ENCODE measurements around the gene SART1.
A peak's percentile ranks its signal among the peaks of the same experiment; 100 is the strongest.

SART1 gene

DNA sequence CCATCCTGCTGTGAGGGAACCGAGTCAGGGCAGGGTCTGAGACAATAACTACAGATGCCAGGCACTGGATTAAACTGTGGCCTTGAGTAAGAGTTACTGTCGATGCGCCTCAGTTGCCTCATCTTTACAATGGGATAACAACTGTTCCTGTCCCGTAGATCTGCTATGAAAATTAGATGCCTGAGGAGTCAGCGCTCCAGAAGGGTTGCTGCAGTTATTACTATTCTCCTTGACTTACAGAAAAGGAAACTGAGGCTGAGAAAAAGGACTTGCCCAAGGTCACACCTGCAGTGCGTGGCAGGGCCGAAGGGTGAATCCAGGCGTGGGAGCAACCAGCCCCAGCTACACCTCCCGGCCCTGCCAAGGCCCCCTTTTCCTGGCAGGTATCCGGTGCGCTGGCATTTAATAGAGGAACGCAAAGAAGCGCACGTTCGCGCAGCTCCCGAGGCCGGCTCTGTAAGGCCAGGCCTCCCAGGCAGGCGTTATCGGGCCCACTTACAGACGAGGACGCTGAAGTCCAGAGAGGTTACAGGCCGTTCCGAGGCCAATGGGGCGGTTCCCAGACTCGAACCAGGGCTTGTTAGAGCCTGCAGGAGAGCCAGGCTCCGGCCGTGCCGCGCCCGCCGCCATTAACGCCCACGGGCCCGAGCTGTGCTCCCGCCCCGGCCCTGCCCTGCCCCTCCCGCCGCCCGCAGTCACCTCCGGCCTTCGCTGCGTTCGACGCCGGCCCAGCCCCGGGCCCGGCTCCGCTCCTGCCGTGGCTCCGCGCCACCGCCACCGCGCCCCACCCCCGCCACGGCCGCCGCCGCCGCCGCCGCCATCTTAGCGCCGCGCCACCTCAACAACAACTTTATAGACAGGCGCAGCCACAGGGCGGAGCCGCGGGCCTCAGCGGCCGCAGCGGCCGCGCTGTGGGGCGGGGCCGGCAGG, 43.1 kb upstream of the SART1 start, which contains the start of gene C11orf68:
C11orf68 (minus strand) TSS at position 852 of the 930 bp plus-strand sequence; CDS start at position 821, 31 bp downstream.
- Histone ChIP-seq H3K27ac (ENCODE audit: low read depth, low read length) (peak within 1 kb of the TSS; percentile 86), H3K9ac (ENCODE audit: low read length in 5 of 5) (peak within 1 kb of the TSS; percentile 73 to 100 (median 95)), H3K9me3 (ENCODE audit: control insufficient read depth in 5 of 5, low read length in 5 of 5) (no peaks in the 10 kb centered on the region), H3K4me1 (ENCODE audit: control insufficient read depth in 5 of 5, insufficient read depth in 5 of 5, low read length in 5 of 5) (peaks cover 26 to 56% (median 54%) of the 10 kb centered on the region in 5 donors), H3K27me3 (ENCODE audit: control insufficient read depth in 5 of 5, insufficient read depth in 4 of 5, low read length in 5 of 5) (no peaks in the 10 kb centered on the region), H3K4me3 (ENCODE audit: low read depth in 1 of 5, low read length in 5 of 5) (peak within 1 kb of the TSS; percentile 83 to 96 (median 94)), H3K36me3 (ENCODE audit: control insufficient read depth in 5 of 5, insufficient read depth in 5 of 5, low read length in 5 of 5) (peaks cover 0 to 24% (median 19%) of the 10 kb centered on the region in 5 donors)

DNA sequence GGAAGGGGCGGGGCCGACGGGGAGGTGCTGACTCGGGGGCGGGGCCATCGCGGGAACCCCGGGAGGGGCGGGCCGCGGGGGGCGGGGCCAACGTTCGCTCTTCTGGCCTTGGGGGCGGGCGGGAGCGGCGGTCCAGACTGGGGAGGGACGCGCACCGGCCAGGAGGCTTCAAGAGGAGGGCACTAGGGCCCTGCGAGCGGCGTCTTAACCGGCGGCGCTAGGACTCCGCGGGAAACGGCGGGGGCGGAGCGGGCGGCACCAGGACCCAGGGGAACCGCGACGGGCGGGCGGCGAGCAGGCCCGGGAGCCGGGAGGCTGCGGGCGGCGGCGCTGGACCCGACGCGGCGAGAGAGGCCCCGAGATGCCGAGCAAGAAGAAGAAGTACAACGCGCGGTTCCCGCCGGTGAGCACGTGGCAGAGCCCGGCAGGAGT, 42.4 kb upstream of the SART1 start, which contains the start of gene DRAP1:
DRAP1 (plus strand) TSS at position 286 of the 432 bp plus-strand sequence; CDS start at position 362, 76 bp downstream.
- Histone ChIP-seq H3K27ac (ENCODE audit: low read depth, low read length) (peak within 1 kb of the TSS; percentile 86), H3K36me3 (ENCODE audit: control insufficient read depth in 5 of 5, insufficient read depth in 5 of 5, low read length in 5 of 5) (peaks cover 0 to 25% (median 19%) of the 10 kb centered on the region in 5 donors), H3K9ac (ENCODE audit: low read length in 5 of 5) (peak within 1 kb of the TSS; percentile 73 to 100 (median 95)), H3K4me3 (ENCODE audit: low read depth in 1 of 5, low read length in 5 of 5) (peak within 1 kb of the TSS; percentile 83 to 96 (median 94)), H3K4me1 (ENCODE audit: control insufficient read depth in 5 of 5, insufficient read depth in 5 of 5, low read length in 5 of 5) (peaks cover 26 to 56% (median 54%) of the 10 kb centered on the region in 5 donors), H3K9me3 (ENCODE audit: control insufficient read depth in 5 of 5, low read length in 5 of 5) (no peaks in the 10 kb centered on the region), H3K27me3 (ENCODE audit: control insufficient read depth in 5 of 5, insufficient read depth in 4 of 5, low read length in 5 of 5) (no peaks in the 10 kb centered on the region)

- Histone ChIP-seq H3K4me1 (ENCODE audit: control insufficient read depth in 5 of 5, insufficient read depth in 5 of 5, low read length in 5 of 5) (peaks cover 25 to 54% (median 51%) of the 10 kb centered on the region in 5 donors), H3K4me3 (ENCODE audit: low read depth in 1 of 5, low read length in 5 of 5) (peak overlapping the region; percentile 22 to 79 (median 75)), H3K9me3 (ENCODE audit: control insufficient read depth in 5 of 5, low read length in 5 of 5) (no peaks in the 10 kb centered on the region), H3K36me3 (ENCODE audit: control insufficient read depth in 5 of 5, insufficient read depth in 5 of 5, low read length in 5 of 5) (peaks cover 0 to 25% (median 19%) of the 10 kb centered on the region in 5 donors), H3K27me3 (ENCODE audit: control insufficient read depth in 5 of 5, insufficient read depth in 4 of 5, low read length in 5 of 5) (no peaks in the 10 kb centered on the region), H3K27ac (ENCODE audit: low read depth, low read length) (peak overlapping the region; percentile 74), H3K9ac (ENCODE audit: low read length in 5 of 5) (peak overlapping the region; percentile 48 to 84 (median 75))
Observed at GRCh38 chr11:65919573-65920371, 41.8 kb upstream of the SART1 start.

DNA sequence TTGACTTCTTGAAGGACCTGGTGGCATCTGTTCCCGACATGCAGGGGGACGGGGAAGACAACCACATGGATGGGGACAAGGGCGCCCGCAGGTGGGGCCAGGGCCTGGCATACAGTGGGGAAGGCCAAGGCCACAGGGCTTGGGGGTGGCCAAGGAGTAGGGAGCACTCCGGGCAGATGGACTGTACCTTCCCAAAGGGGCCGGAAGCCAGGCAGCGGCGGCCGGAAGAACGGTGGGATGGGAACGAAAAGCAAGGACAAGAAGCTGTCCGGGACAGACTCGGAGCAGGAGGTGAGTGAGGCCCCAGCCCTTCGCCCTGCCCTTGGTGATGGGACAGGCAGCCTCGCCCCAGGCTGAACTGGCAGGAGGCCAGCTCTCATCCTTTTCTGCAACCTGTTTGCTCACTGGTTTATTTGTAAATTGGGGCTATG, 41.1 kb upstream of the SART1 start:
- Histone ChIP-seq H3K27ac (ENCODE audit: low read depth, low read length) (no peak overlapping the region), H3K9ac (ENCODE audit: low read length in 5 of 5) (peak overlapping the region; percentile 48 to 84 (median 75)), H3K9me3 (ENCODE audit: control insufficient read depth in 5 of 5, low read length in 5 of 5) (no peaks in the 10 kb centered on the region), H3K4me3 (ENCODE audit: low read depth in 1 of 5, low read length in 5 of 5) (peak overlapping the region in 4 of 5 donors; percentile 71 to 79 (median 76)), H3K36me3 (ENCODE audit: control insufficient read depth in 5 of 5, insufficient read depth in 5 of 5, low read length in 5 of 5) (peaks cover 0 to 25% (median 19%) of the 10 kb centered on the region in 5 donors), H3K27me3 (ENCODE audit: control insufficient read depth in 5 of 5, insufficient read depth in 4 of 5, low read length in 5 of 5) (no peaks in the 10 kb centered on the region), H3K4me1 (ENCODE audit: control insufficient read depth in 5 of 5, insufficient read depth in 5 of 5, low read length in 5 of 5) (peaks cover 20 to 48% (median 45%) of the 10 kb centered on the region in 5 donors)

DNA sequence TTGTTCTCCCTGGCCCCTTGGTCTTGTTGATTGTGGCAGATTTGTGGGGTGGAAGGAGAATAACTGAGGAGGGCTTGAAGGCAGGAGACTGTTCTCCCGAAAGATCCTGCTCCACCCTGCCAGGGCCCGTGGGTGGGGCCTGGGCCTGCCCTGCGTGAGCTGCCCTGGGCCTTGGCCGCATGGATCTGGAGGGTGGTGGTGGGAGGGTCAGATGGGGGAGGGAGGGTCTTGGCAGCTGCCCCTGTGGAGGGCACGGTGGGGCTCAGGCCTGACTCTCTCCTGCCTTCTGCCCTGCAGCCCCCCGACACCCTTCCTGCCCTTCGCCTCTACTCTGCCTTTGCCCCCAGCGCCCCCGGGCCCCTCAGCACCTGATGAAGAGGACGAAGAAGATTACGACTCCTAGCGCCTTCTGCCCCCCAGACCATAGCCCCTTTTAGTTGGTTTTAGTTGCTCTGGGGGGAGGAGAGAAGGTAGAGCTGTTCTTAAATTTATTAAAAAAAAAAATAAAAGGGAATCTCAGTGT, 40.4 kb upstream of the SART1 start:
- peak overlapping the region in 2 of 5 donors; percentile 71 to 79 for H3K4me3 ChIP-seq (ENCODE audit: low read depth in 1 of 5, low read length in 5 of 5)
- peak overlapping the region in 2 of 5 donors; percentile 45 to 84 for H3K9ac ChIP-seq (ENCODE audit: low read length in 5 of 5)

DNA sequence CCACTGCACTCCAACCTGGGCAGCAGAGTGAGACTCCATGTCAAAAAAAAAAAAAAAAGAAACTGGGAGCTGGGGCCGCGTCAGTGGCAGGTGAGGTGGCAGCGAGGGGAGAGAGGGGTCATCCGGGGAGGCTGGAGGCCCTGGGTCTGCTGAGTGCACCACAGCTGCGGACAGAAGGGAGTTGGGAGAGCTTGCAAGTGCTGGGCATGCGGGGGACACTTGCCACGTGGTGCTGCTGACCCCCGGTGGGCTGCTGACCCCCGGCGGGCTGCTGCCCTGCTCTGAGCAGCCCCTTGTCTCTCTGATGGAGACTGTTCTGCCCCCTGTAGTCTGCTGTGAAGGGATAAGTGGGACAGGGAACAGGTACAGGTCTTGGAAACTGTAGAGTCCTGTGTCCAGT, 39.7 kb upstream of the SART1 start:
- peaks cover 0 to 25% (median 18%) of the 10 kb centered on the region in 5 donors for H3K36me3 ChIP-seq (ENCODE audit: control insufficient read depth in 5 of 5, insufficient read depth in 5 of 5, low read length in 5 of 5)
- peaks cover 11 to 33% (median 30%) of the 10 kb centered on the region in 5 donors for H3K4me1 ChIP-seq (ENCODE audit: control insufficient read depth in 5 of 5, insufficient read depth in 5 of 5, low read length in 5 of 5)
- no peak overlapping the region for H3K9ac ChIP-seq (ENCODE audit: low read length in 5 of 5)
- H3K9me3 ChIP-seq (ENCODE audit: control insufficient read depth in 5 of 5, low read length in 5 of 5), result no peaks in the 10 kb centered on the region
- no peak overlapping the region for H3K4me3 ChIP-seq (ENCODE audit: low read depth in 1 of 5, low read length in 5 of 5)
- no peak overlapping the region for H3K27ac ChIP-seq (ENCODE audit: low read depth, low read length)
- H3K27me3 ChIP-seq (ENCODE audit: control insufficient read depth in 5 of 5, insufficient read depth in 4 of 5, low read length in 5 of 5), result no peaks in the 10 kb centered on the region

More for the DNA sequence above, 40.4 kb upstream of the SART1 start:
- no peak overlapping the region for H3K27ac ChIP-seq (ENCODE audit: low read depth, low read length)
- no peaks in the 10 kb centered on the region for H3K27me3 ChIP-seq (ENCODE audit: control insufficient read depth in 5 of 5, insufficient read depth in 4 of 5, low read length in 5 of 5)
- H3K4me1 ChIP-seq (ENCODE audit: control insufficient read depth in 5 of 5, insufficient read depth in 5 of 5, low read length in 5 of 5), result peaks cover 14 to 41% (median 38%) of the 10 kb centered on the region in 5 donors
- H3K9me3 ChIP-seq (ENCODE audit: control insufficient read depth in 5 of 5, low read length in 5 of 5), result no peaks in the 10 kb centered on the region
- H3K36me3 ChIP-seq (ENCODE audit: control insufficient read depth in 5 of 5, insufficient read depth in 5 of 5, low read length in 5 of 5), result peaks cover 0 to 25% (median 19%) of the 10 kb centered on the region in 5 donors

DNA sequence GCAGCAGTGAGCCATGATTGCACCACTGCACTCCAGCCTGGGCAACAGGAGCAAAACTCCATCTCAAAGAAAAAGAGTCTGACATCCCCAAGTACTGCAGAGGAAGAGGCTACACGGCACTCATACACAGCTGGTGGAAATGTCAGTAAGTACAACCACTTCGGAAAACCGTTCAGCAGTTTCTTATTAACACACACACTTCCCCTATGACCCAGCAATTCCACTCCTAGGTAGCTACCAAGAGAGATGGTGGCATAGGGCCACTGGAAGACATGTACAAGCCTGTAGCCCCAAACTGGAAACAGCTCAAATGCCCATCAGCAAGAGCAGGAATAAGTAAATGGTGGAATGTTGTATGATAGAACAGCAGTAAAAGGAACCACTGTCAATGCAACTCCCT, 39.0 kb upstream of the SART1 start:
- H3K4me1 ChIP-seq (ENCODE audit: control insufficient read depth in 5 of 5, insufficient read depth in 5 of 5, low read length in 5 of 5), result peaks cover 11 to 27% (median 24%) of the 10 kb centered on the region in 5 donors
- H3K36me3 ChIP-seq (ENCODE audit: control insufficient read depth in 5 of 5, insufficient read depth in 5 of 5, low read length in 5 of 5), result peaks cover 0 to 20% (median 14%) of the 10 kb centered on the region in 5 donors

DNA sequence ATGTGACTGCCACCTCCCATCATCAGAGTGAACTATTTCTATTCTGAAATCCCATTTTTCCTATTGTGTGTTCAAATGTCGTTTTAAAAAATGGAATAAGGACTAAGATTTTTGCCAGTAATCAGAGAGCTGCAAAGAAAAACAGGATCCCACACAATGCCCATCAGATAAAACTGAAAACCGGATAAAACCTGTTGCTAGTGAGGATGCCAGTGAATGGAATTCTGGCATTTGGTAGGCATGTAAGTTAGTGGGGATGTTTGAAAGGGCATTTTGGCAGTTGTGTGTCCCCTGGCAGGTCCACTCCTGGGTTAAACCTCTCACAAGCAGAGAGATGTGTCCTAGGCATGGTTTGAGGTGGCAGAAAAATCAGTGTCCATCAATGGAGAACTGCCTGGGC, 36.1 kb upstream of the SART1 start:
- Histone ChIP-seq H3K36me3 (ENCODE audit: control insufficient read depth in 5 of 5, insufficient read depth in 5 of 5, low read length in 5 of 5) (peaks cover 0 to 20% (median 14%) of the 10 kb centered on the region in 5 donors), H3K27ac (ENCODE audit: low read depth, low read length) (no peak overlapping the region), H3K4me1 (ENCODE audit: control insufficient read depth in 5 of 5, insufficient read depth in 5 of 5, low read length in 5 of 5) (peaks cover 4 to 12% (median 9%) of the 10 kb centered on the region in 5 donors), H3K4me3 (ENCODE audit: low read depth in 1 of 5, low read length in 5 of 5) (no peak overlapping the region), H3K9me3 (ENCODE audit: control insufficient read depth in 5 of 5, low read length in 5 of 5) (no peaks in the 10 kb centered on the region), H3K9ac (ENCODE audit: low read length in 5 of 5) (no peak overlapping the region), H3K27me3 (ENCODE audit: control insufficient read depth in 5 of 5, insufficient read depth in 4 of 5, low read length in 5 of 5) (no peaks in the 10 kb centered on the region)

More for the DNA sequence above, 39.0 kb upstream of the SART1 start:
- Histone ChIP-seq H3K9me3 (ENCODE audit: control insufficient read depth in 5 of 5, low read length in 5 of 5) (no peaks in the 10 kb centered on the region), H3K27me3 (ENCODE audit: control insufficient read depth in 5 of 5, insufficient read depth in 4 of 5, low read length in 5 of 5) (no peaks in the 10 kb centered on the region), H3K4me3 (ENCODE audit: low read depth in 1 of 5, low read length in 5 of 5) (no peak overlapping the region), H3K9ac (ENCODE audit: low read length in 5 of 5) (no peak overlapping the region), H3K27ac (ENCODE audit: low read depth, low read length) (no peak overlapping the region)

DNA sequence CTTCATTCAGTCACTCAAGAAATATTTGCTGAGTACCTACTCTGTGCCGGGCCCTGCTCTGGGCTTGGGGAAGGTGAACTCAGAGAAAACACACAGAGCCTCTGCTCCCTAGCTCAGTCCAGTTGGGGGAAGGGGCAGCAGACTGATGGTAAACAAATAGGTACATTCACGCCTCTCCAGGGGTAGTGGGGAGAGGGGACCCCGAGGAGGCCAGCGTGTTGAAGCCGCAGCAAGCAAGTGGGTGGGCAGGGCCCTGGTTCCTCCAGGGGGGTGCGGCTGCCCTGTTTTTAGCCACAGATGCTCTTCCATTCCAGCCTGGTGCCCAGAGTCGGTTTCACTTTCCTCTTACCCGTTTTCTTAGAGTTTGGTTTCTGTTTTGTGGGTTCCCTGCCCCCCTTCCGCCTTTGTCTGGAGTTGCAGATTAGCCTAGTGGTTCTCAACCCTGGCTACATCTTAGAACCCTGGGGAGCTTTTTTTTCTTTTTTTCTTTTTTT, 33.6 kb upstream of the SART1 start:
- peak overlapping the region in 3 of 5 donors; percentile 13 to 28 (median 24) for H3K4me3 ChIP-seq (ENCODE audit: low read depth in 1 of 5, low read length in 5 of 5)
- H3K27me3 ChIP-seq (ENCODE audit: control insufficient read depth in 5 of 5, insufficient read depth in 4 of 5, low read length in 5 of 5), result no peaks in the 10 kb centered on the region
- peaks cover 0 to 8% (median 2%) of the 10 kb centered on the region in 5 donors for H3K36me3 ChIP-seq (ENCODE audit: control insufficient read depth in 5 of 5, insufficient read depth in 5 of 5, low read length in 5 of 5)
- no peak overlapping the region for H3K27ac ChIP-seq (ENCODE audit: low read depth, low read length)
- H3K9me3 ChIP-seq (ENCODE audit: control insufficient read depth in 5 of 5, low read length in 5 of 5), result no peaks in the 10 kb centered on the region
- H3K4me1 ChIP-seq (ENCODE audit: control insufficient read depth in 5 of 5, insufficient read depth in 5 of 5, low read length in 5 of 5), result peaks cover 0 to 5% (median 3%) of the 10 kb centered on the region in 5 donors
- peak overlapping the region in 2 of 5 donors; percentile 12 to 19 for H3K9ac ChIP-seq (ENCODE audit: low read length in 5 of 5)

Data from subcutaneous abdominal adipose tissue (tissue), 5 donors.